GM19023 (cell line): ENCODE results near the gene AP2A2.

Experiments used
- ATAC-seq: cut with Tn5 transposase; IDR thresholded peaks from one replicate; pipeline ENCODE4 v1.9.1; 2021; ENCODE audit warnings: mild to moderate bottlenecking, moderate library complexity; ENCODE audit not compliant: unreplicated experiment

Gene AP2A2

DNA sequence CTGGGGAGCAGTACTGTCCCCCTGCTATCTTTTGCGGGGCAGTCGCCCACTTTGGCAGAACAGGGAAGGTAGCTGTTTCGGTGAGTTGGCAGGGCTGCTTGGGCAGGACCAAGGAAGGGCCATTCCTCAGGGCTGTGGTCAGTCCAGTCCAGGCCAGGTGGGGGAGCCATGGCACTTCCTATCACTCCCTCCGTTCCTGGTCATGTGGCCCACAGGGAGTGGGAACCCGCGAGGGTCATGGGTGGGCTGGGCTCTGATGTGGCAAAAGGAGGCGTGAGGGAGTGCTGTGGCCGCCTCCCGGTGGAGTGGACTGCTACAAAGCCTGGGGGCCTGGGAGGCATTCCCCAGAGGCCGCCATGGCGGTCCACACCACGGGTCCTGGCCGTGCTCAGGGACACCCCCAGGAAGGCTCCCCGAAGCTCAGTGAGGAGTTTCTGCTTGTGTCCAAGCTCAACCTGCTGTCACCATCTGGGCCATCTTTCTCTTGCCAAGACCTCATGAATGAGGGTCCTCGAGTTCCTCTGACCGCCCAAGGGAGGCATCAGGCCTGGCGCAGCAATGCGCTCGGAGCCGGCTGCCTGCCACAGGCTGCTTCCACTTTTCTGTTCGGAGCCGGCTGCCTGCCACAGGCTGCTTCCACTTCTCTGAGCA lies 27.0 kb upstream of the AP2A2 start:
- no peak for ATAC-seq

DNA sequence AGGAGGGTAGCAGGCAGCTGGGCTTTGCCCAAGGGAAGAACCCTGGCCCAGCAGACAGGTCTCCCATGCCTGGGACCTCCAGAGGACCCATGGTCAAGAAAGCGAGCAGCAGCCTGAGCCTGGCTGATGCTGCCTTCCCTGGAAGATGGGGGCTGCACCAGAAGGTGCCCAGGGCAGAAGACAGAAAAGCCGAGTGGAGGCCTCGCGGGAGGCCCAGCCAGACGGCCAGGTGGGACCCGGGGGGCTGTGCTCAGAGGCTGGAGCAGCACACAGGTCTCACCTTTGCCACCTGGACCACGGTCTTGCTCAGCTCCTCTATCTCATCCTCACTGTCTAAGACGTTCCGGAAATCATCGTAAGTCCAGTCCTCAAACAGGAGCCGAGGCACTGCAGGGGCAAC lies 25.9 kb upstream of the AP2A2 start:
- no peak for ATAC-seq

DNA sequence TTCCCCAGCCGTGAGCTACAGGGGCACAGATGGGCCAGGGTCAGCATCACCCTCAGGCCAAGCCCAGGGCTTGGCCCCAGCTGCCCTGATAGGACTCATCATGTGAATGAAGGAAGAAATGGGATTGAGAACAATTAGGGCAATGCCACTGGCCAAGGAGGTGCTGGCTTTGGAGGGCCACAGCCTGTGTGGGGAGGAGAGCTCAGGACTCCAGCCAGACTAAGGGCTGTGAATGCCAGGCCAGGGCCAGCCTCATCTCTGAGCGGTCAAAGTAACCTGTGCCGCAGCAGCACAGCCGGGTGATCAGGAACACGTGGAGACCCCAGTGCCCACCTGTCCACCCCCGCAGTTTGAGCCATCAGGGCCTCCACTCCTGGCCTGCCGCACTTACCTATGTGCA lies 25.1 kb upstream of the AP2A2 start:
- no peak for ATAC-seq

GRCh38 chr11:901452-902061 lies 24.1 kb upstream of the AP2A2 start:
- no peak for ATAC-seq

DNA sequence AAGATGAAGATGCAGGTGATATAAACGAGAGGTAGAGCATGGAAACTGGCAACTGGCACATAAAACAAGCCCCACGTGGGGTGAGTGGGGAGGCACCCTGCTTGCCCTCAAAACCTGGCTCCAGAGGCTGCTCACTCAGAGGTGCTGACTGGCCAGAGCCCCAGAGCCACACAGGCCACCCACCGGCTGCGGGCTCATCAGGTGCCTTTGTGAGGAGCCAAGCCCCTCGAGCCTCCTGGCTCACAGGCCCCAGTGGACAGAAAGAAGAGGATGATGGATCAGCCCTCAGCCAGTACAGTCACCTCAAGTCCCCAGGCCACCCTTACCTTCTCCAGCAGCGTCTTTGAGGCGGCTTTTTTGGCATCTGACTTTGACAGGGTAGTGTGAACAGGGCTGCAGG lies 21.3 kb upstream of the AP2A2 start:
- ATAC-seq: no peak

DNA sequence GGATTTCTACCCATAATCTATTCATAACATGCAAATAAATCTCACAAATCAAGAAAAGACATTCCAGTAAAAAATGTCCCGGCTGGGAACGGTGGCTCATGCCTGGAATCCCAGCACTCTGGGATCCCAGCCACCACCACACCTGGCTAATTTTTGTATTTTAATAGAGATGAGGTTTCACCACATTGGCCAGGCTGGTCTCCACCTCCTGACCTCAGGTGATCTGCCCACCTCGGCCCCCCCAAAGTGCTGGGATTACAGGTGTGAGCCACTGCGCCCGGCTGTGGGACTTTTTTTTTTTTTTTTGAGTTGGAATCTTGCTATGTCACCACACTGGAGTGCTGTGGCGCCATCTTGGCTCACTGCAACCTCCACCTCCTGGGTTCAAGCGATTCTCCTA lies 19.7 kb upstream of the AP2A2 start:
- no peak for ATAC-seq

- no peak for ATAC-seq
Observed at GRCh38 chr11:907668-908067, 18.0 kb upstream of the AP2A2 start.

- ATAC-seq: no peak
Observed at GRCh38 chr11:908273-908672, 17.4 kb upstream of the AP2A2 start.

DNA sequence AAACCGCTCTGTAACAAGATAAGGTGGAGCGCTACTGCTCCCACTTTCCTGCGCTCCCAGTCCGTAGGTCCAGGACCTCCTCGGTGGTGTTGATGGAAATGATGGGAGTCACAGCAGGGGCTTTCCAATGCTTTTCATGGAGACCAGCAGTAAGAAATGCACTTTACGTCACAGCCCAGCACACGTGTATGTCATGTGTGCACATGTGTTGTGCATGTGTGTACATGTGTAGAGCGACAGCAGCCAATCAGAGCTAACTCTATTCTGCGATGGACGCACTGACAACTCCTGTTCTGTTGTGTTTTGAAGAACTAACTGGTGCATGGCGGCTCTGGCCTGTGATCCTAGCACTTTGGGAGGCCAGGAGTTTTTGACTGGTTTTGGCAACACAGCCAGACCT lies 16.3 kb upstream of the AP2A2 start:
- ATAC-seq: no peak

DNA sequence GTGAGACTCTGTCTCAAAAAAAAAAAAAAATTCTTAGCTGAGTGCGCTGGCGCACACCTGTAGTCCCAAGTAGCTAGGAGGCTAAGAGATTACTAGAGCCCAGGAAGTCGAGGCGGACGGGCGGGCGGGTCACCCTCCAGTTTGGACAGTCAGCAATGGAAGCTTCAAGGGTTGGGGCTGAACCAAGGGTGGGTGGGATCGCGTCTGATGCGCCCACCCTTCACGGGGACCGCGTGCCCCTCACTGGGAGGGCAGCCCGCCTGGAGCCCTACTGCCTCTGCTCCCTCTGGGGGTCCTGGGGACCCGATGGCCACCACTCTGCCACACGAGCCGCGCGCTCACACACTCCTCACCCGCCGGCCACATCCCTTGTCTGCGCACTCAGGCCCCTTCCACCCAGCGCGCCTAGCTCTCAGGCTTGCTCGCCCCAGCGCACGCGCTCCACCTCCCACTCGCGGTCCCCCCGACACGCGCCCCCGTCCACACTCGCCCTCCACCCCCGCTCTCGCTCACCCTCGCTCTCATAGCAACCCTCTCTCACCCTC lies 15.6 kb upstream of the AP2A2 start:
- ATAC-seq: peak; percentile 5

DNA sequence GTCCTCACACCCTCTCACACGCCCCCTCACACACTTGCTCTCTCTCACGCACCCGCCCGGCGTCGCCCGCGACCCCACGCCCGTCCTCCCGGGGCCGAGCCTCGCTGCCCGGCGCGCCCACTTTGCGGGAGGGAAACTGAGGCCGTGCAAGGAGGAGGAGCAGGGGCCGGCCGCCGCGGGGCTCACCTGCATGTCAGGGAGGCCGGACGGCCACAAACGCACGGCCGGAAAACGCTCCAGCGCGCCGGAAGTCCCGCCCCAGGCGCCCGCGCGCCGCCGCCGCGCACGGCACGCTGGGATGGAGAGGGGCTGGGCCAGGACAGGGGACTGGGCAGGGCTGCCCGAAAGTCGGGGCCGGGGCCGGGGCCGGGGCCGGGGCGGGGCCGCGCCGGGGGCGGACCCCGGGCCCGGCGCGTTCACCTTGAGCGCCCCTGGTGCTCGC lies 15.1 kb upstream of the AP2A2 start, which contains the start of gene CHID1:
Gene CHID1 (minus strand): TSS at position 222 of the 442 bp plus-strand sequence. CDS start 5,994 bp downstream, outside the sequence.
- ATAC-seq: peak; percentile 85

- peak; percentile 34 for ATAC-seq
Observed at GRCh38 chr11:911031-911889, 14.4 kb upstream of the AP2A2 start.

DNA sequence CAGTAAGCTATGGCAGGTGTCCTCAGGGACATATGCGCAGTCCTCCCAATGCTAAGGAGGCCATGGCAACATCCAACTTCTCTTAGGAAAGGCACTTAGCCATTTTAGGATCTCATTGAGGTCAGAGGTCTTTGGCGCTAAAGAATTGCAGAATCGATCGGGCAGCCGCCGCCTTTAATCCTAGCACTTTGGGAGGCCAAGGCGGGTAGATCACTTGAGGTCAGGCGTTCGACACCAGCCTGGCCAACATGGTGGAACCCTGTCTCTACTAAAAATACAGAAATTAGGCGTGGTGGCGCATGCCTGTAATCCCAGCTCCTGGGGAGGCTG lies 13.8 kb upstream of the AP2A2 start:
- no peak for ATAC-seq

- ATAC-seq: no peak
Observed at GRCh38 chr11:912266-912665, 13.4 kb upstream of the AP2A2 start.

DNA sequence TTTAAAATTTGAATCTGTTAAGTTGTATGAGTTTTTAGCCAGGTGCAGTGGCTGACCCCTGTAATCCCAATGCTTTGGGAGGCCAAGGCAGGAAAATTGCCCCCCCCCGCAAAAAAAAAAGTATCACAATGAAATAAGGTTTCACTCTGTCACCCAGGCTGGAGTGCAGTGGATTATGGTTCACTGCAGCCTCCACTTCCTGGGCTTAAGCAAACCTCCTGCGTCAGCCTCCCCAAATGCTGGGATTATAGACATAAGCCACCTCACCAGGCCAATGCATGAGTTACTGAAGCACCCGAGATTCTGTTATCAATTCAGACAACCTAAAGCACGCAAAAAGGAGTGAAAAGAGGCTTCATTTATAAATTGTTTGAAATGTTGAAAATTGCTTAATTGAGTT lies 12.6 kb upstream of the AP2A2 start:
- no peak for ATAC-seq

GRCh38 chr11:914204-914603 lies 11.5 kb upstream of the AP2A2 start:
- ATAC-seq: no peak

- ATAC-seq: no peak
Observed at GRCh38 chr11:914747-915501, 10.7 kb upstream of the AP2A2 start.

- no peak for ATAC-seq
Observed at GRCh38 chr11:917426-917825, 8.2 kb upstream of the AP2A2 start.

DNA sequence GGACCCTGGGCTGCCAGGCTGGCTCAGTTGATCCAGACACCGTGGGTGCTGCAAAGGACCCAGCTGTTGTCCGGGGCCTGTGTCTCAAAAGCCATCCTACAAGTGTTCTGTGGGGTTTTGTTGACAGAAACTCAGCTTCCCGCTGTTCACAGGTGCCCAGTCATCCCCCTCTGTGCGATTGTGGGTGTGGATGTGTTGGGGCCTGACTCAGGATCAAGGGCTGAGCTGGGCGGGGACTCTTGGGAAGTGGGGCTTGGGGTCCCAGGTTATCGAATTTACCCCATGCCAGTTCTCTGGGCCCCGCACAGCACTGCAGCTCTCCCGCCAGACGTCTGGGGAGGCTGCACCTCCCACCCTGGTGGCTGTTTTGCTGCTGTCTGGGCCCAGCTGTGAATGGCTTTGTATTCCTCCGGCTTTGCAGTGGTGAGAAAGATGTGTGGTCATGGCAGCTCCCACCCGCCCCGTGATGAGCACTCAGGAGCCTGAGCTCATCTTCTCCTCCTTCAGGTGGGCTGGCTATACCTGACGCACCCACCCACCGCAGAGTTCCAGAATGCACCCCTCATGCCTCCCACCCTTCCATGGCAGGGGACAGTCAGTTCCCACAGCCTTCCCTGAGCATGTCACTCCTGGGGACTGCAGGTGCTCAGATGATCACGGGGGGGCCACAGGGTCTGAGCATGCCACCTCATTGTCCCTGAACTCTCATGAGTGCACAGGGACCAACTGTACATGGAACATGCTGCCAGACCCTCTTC lies 3.6 kb upstream of the AP2A2 start:
- no peak for ATAC-seq

DNA sequence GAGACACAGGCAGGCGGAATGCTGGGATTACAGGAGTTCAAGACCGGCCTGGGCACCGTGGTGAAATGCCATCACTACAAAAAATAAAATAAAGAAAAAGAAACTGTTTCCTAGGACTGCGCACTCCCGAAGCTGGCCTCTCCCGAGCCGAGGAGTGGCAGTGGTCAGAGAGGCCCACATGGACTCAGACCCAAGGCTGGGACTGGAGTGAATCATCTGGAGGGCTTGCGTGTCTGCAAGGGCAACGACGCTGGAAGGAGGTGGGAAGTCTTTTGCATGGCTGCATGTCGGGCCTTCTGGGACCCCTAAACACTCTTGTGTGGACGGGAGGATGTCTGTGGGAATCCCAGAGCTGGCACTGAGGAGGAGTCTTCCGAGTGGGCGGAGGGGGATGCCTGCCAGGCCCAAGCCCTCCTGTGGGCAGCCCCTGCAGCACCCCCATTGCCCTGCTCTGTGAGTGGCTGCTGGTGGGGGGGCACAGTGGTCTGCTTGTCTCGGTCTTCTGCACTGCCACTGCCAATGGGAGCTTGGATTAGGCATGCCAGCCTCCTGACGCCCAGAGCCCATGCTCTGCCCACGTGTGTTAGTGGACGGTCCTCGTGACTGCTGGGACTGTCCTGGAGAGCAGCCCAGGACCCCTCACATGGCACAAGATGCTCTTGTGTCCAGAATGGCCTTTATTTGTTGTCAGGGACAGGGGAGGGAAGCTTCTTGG lies 1.8 kb upstream of the AP2A2 start:
- no peak for ATAC-seq
